Endothelial cell of umbilical vein (primary cell): ENCODE results near the gene PSKH1. TPM values are rescaled to one million over a fixed set of nuclear protein-coding genes. Genes with fewer than 3 reads are reported as not detected.

Experiments used
- BruUV-seq: library from RNA; stranded (reverse); fragments of 400-500 nt; replicated peaks from 2 replicates; lab custom pipeline; 2021; lab: Mats Ljungman, UMichigan
- CTCF ChIA-PET: fragments of 300-600, 350-600 bp; sonication (Branson Sonifier 250); formaldehyde crosslinking; loops from one replicate; lab custom pipeline; 2021; ENCODE audit warnings: antibody characterized with exemption, inconsistent platforms; lab: Charles Lee
- POLR2A ChIA-PET: fragments of 300-600, 350-600 bp; sonication (Branson Sonifier 250); formaldehyde crosslinking; loops from one replicate; lab custom pipeline; 2021; ENCODE audit warnings: antibody characterized with exemption, inconsistent platforms; lab: Charles Lee
- DNase-seq: peaks from one replicate; pipeline ENCODE4 v3.0.0-alpha.2; 2011; ENCODE audit warnings: low read depth, low spot score
- FAIRE-seq: peaks from 2 replicates; lab custom pipeline; 2011; peaks lifted over from hg19 to GRCh38; lab: Jason Lieb, UNC
- H2AFZ ChIP-seq: 2 replicates; pipeline ENCODE4 v1.6.0; 2012; ENCODE audit warnings: low read depth, low read length, control low read depth, inconsistent platforms
- H3K27ac ChIP-seq: 2 replicates; pipeline ENCODE4 v1.5.1; 2011; ENCODE audit warnings: low read depth, mild to moderate bottlenecking, control low read depth, low read length, moderate library complexity; ENCODE audit not compliant: insufficient read depth
- H3K27me3 ChIP-seq, 2 experiments: 2 replicates each; pipeline versions ENCODE4 v1.6.0 to v1.6.1; 2011; ENCODE audit warnings: low read length in 2 of 2, mixed read lengths in 1 of 2; ENCODE audit not compliant: control insufficient read depth in 2 of 2, insufficient read depth in 2 of 2
- H3K36me3 ChIP-seq, 2 experiments: 2 replicates in 1 of 2; 3 replicates in 1 of 2; pipeline ENCODE4 v1.5.1; 2011; ENCODE audit warnings: low read length in 2 of 2, mild to moderate bottlenecking in 1 of 2, moderate library complexity in 1 of 2; ENCODE audit not compliant: control insufficient read depth in 2 of 2, insufficient read depth in 2 of 2; ENCODE audit errors: extremely low read depth in 1 of 2
- H3K4me1 ChIP-seq: 3 replicates; pipeline ENCODE4 v1.5.1; 2011; ENCODE audit warnings: mild to moderate bottlenecking, low read length; ENCODE audit not compliant: control insufficient read depth, insufficient read depth; ENCODE audit errors: extremely low read depth
- H3K4me2 ChIP-seq: 2 replicates; pipeline ENCODE4 v1.6.1; 2011; ENCODE audit warnings: low read length, control low read depth, mixed read lengths; ENCODE audit not compliant: insufficient read depth
- H3K4me3 ChIP-seq, 3 experiments: fragments of 200-600 bp in 1 of 3; sonication (generic), shearing (Covaris generic) in 1 of 3; replicated peaks in 1 of 3; 2 replicates each; pipeline ENCODE4 v1.5.1; 2011 to 2016; ENCODE audit warnings: control low read depth in 3 of 3, low read length in 3 of 3, mild to moderate bottlenecking in 2 of 3, inconsistent platforms in 1 of 3, low read depth in 1 of 3, moderate library complexity in 1 of 3; ENCODE audit not compliant: insufficient read depth in 1 of 3
- H3K79me2 ChIP-seq: 2 replicates; pipeline ENCODE4 v1.6.0; 2012; ENCODE audit warnings: low read length, inconsistent platforms; ENCODE audit not compliant: control insufficient read depth, insufficient read depth
- H3K9ac ChIP-seq: replicated peaks from 2 replicates; pipeline ENCODE3; 2011; ENCODE audit warnings: low read length, control low read depth; ENCODE audit not compliant: insufficient read depth; ENCODE audit errors: extremely low read depth
- H3K9me1 ChIP-seq: replicated peaks from 3 replicates; pipeline ENCODE4 v1.6.0; 2011; ENCODE audit warnings: mild to moderate bottlenecking, low read length; ENCODE audit not compliant: control insufficient read depth, insufficient read depth; ENCODE audit errors: extremely low read depth
- H3K9me3 ChIP-seq: replicated peaks from 2 replicates; pipeline ENCODE4 v1.5.1; 2012; ENCODE audit warnings: low read length, inconsistent platforms; ENCODE audit not compliant: control insufficient read depth, insufficient read depth
- H4K20me1 ChIP-seq: replicated peaks from 2 replicates; pipeline ENCODE3; 2011; ENCODE audit warnings: mild to moderate bottlenecking, low read length; ENCODE audit not compliant: control insufficient read depth, insufficient read depth; ENCODE audit errors: extremely low read depth
- FOS ChIP-seq: IDR thresholded peaks from 2 replicates; pipeline ENCODE4 v1.6.1; 2011; ENCODE audit warnings: mild to moderate bottlenecking, low read length, moderate library complexity, borderline replicate concordance; ENCODE audit not compliant: insufficient read depth
- JUN ChIP-seq: IDR thresholded peaks from 2 replicates; pipeline ENCODE4 v1.6.1; 2011; ENCODE audit warnings: borderline replicate concordance, low read depth; ENCODE audit not compliant: insufficient read length, insufficient read depth
- MYC ChIP-seq: IDR thresholded peaks from one replicate; pipeline ENCODE4 v1.6.1; 2011; ENCODE audit warnings: mild to moderate bottlenecking, low read depth, low read length
- POLR2A ChIP-seq: IDR thresholded peaks from 2 replicates; pipeline ENCODE4 v1.6.1; 2012; ENCODE audit warnings: low read depth, mild to moderate bottlenecking, control low read depth, low read length
- POLR2AphosphoS5 ChIP-seq: IDR thresholded peaks from 2 replicates; pipeline ENCODE4 v1.6.1; 2012; ENCODE audit warnings: low read depth, mild to moderate bottlenecking, control low read depth, low read length, moderate library complexity; ENCODE audit not compliant: insufficient read depth
- dilution Hi-C: fragments of 300-500 bp; cut with MboI; formaldehyde crosslinking; loops from one replicate; pipeline ENCODE4 v1.15.0; 2019; ENCODE audit warnings: low sequenced_read_pairs; ENCODE audit not compliant: extremely low pct_ligation_motif_present
- intact Hi-C: fragments of 100-400 bp; cut with micrococcal nuclease; formaldehyde crosslinking; loops from one replicate; pipeline ENCODE4 v1.10.0; 2022
- polyA plus RNA-seq, 4 experiments: library from polyadenylated mRNA; depleted of rRNA in 3 of 4; stranded (reverse) in 3 of 4; unstranded in 1 of 4; fragments of >200 nt; gene quantifications; 2 replicates each; pipeline versions ENCODE4 v1.2.1 to v1.2.3, GENCODE V29; 2011 to 2012; ENCODE audit warnings: missing spikeins in 1 of 4
- total RNA-seq: library from RNA; stranded (reverse); gene quantifications from 2 replicates; pipeline ENCODE4 v1.2.3, GENCODE V29; 2021
- TF ChIP-seq, protein P1 (sequence below): IDR thresholded peaks from 2 replicates; pipeline ENCODE4 v1.6.1; 2011; ENCODE audit not compliant: insufficient read depth, insufficient read length

Gene PSKH1
- total and polyA plus RNA-seq, 2 donors (not counting 3 experiments of a cell fraction or from before 2014, with no cell fraction given): 25.9 to 42.6 TPM

- DNase-seq (no peak), FAIRE-seq (no peak)
- H3K27ac ChIP-seq: no peak overlapping the region
- H3K9me1 ChIP-seq: no peaks in the 10 kb centered on the region
- no peak overlapping the region for H3K9ac ChIP-seq
- TF ChIP-seq MYC: no peak
- TF ChIP-seq JUN: no peak
- TF ChIP-seq POLR2A: no peak
- TF ChIP-seq, protein P1, sequence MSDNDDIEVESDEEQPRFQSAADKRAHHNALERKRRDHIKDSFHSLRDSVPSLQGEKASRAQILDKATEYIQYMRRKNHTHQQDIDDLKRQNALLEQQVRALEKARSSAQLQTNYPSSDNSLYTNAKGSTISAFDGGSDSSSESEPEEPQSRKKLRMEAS: no peak
- no peak for TF ChIP-seq POLR2AphosphoS5
- TF ChIP-seq FOS: no peak
- dilution Hi-C loops (loop anchor here (25.0 kb wide), 1 partner anchor 236 kb away; no protein-coding TSS in a partner anchor), intact Hi-C loops (loop anchor here (10.0 kb wide), 1 partner anchor 399 kb away; the partner anchor contains the start of gene RIPOR1)
- no peak overlapping the region for H3K4me3 ChIP-seq
- peaks cover 10% of the 10 kb centered on the region for H3K4me1 ChIP-seq
- no peaks in the 10 kb centered on the region for H3K79me2 ChIP-seq
- H3K27me3 ChIP-seq: no peaks in the 10 kb centered on the region
- no peak overlapping the region for H3K4me2 ChIP-seq
- no peaks in the 10 kb centered on the region for H4K20me1 ChIP-seq
- H3K9me3 ChIP-seq: no peaks in the 10 kb centered on the region
- BruUV-seq: no TSS peak
- ChIA-PET POLR2A (no interaction called here), CTCF (interaction anchor here (0.7 to 1.6 kb wide), 3 partner anchors 40 to 107 kb away, joined by 3 to 8 read pairs (median 3); partner anchors contain the start of gene NRN1L)
- H2AFZ ChIP-seq: no peak overlapping the region
- peaks cover 0 to 28% of the 10 kb centered on the region in 2 experiments for H3K36me3 ChIP-seq
Observed at GRCh38 chr16:67923414-67924116, 30.5 kb downstream of the PSKH1 start.
